ENCODE data around the gene PNMA3. TPM values are rescaled to one million over a fixed set of nuclear protein-coding genes. Genes with fewer than 3 reads are reported as not detected.

Gene PNMA3
- total RNA-seq, 6 experiments from 2014 or later = not detected

DNA sequence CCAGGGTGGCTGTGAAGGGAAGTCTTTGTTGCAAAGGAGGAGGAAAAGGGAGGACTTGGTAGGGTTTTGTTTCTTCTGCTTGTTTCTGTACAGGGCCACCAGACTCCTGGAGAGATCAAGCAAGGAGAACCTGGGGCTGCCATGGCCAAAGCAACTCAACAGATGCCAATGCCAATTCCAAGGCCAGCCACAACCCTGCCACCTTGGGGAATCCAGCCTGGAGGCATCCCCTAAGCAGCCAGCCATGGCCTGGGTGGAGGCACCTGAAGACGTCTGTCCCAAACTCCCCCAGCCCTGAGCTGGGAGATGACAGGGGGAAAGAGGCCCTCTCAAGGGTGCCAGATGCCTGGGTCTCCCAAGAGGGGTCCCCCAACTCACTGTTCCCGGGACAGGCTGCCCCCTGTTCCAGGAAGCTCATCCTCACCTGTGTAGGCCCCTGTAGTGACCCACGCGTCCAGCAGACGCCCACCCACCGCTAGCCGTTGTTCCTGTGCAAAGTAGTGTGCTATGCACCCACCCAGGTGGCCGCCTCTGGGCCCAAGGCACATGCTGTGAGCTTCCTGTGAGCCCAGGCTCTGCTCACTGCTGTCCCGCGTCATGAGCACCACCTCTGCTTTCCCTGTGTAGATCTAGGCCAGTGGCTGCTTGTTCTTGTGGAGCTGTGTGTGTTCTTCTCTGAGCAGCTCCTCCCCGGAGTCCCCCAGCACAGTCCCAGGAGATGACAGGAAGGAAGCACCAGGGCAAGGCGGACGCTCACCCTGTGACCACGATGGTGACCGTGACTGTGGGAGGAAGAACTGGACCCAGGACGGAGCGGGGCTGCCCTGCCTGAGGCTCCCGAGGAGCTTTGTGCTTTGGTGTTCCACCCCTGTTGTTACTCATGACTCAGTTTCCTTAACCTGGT lies 3.2 kb downstream of the PNMA3 start:
- Mint-ChIP-seq H3K4me3 (no peak overlapping the region), H3K27me3 (ENCODE audit: insufficient read depth) (peaks cover 13% of the 10 kb centered on the region), H3K9me3 (no peaks in the 10 kb centered on the region), H3K36me3 (ENCODE audit: low read depth) (no peaks in the 10 kb centered on the region), H3K27ac (no peak overlapping the region), H3K4me1 (ENCODE audit: low read depth) (peaks cover 14% of the 10 kb centered on the region)
- no peak for DNase-seq
- TF ChIP-seq, protein P1, sequence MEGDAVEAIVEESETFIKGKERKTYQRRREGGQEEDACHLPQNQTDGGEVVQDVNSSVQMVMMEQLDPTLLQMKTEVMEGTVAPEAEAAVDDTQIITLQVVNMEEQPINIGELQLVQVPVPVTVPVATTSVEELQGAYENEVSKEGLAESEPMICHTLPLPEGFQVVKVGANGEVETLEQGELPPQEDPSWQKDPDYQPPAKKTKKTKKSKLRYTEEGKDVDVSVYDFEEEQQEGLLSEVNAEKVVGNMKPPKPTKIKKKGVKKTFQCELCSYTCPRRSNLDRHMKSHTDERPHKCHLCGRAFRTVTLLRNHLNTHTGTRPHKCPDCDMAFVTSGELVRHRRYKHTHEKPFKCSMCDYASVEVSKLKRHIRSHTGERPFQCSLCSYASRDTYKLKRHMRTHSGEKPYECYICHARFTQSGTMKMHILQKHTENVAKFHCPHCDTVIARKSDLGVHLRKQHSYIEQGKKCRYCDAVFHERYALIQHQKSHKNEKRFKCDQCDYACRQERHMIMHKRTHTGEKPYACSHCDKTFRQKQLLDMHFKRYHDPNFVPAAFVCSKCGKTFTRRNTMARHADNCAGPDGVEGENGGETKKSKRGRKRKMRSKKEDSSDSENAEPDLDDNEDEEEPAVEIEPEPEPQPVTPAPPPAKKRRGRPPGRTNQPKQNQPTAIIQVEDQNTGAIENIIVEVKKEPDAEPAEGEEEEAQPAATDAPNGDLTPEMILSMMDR (IDR thresholded peaks at IDR 0.05) = no peak

DNA sequence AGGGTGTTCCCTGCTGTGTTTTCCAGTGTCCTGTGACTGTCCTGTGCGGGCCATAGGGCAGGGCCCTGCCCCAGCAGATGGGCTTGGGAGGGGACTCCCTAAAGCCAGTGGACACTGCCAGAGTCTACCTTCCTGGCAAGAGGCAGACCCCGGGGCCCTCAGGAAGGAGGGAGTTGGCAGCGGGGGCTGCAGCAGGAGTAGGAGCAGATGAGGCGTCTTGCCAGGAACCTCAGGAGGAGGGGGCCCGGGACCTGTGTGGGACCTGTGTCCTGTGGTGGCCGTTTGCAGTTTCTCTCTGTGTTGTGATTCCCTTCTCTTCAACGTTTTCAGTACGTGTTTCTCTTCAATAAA lies 3.8 kb downstream of the PNMA3 start:
- H3K27ac Mint-ChIP-seq = no peak overlapping the region
- no peak for DNase-seq
- peaks cover 13% of the 10 kb centered on the region for H3K27me3 Mint-ChIP-seq (ENCODE audit: insufficient read depth)
- H3K4me3 Mint-ChIP-seq = no peak overlapping the region
- TF ChIP-seq, protein P1 (IDR thresholded peaks at IDR 0.05) = no peak
- no peaks in the 10 kb centered on the region for H3K36me3 Mint-ChIP-seq (ENCODE audit: low read depth)
- H3K9me3 Mint-ChIP-seq = no peaks in the 10 kb centered on the region
- H3K4me1 Mint-ChIP-seq (ENCODE audit: low read depth) = peaks cover 15% of the 10 kb centered on the region

DNA sequence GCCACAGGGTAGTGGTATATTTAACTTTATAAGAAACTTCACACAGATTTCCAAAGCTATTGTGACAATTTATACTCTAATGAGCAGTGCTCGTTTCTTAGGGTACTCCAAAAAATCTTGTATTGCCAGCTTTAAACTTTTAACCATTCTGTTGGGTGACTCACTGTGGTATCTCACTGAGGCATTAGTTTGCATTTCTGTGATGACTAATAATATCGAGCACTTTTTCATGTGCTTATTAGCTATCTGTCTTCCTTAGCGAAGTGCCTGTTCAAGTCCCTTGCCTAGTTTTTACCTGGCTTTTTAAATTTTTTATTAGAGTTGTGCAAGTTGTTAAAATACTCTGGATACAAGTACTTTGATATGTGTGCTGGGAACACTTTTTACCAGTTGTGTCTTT lies 5.5 kb downstream of the PNMA3 start:
- Mint-ChIP-seq H3K9me3 (no peaks in the 10 kb centered on the region), H3K36me3 (ENCODE audit: low read depth) (no peaks in the 10 kb centered on the region), H3K27me3 (ENCODE audit: insufficient read depth) (peaks cover 13% of the 10 kb centered on the region), H3K27ac (no peak overlapping the region; the same call in 1 of the 2 replicates), H3K4me1 (ENCODE audit: low read depth) (peaks cover 23% of the 10 kb centered on the region), H3K4me3 (no peak overlapping the region; the same call in 1 of the 2 replicates)
- TF ChIP-seq, protein P1 (IDR thresholded peaks at IDR 0.05) = no peak
- peak; percentile 65 for DNase-seq

DNA sequence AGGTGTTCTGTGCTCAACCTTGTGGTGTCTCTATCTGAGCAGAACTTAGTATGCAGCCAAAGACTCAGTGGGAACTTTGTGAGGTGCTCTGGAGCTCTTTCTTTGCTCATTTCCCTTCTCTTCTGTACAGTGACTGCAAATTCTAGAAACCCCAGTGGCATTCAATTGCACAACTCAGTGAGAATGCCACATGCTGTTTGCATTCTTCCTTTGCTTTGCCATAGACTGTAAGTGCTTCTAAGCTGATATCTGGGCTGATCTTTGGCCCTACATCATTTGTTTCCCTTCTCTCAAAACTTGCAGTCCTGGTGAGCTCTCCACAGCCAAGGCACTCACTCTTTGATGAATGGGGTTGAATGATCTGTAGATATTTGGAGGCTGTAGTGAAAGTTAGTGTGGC lies 7.0 kb downstream of the PNMA3 start:
- TF ChIP-seq, protein P1 (IDR thresholded peaks at IDR 0.05) = no peak
- Mint-ChIP-seq H3K27me3 (ENCODE audit: insufficient read depth) (peaks cover 2% of the 10 kb centered on the region), H3K27ac (peak overlapping the region; percentile 14; the same call in 1 of the 2 replicates), H3K9me3 (no peaks in the 10 kb centered on the region), H3K4me1 (ENCODE audit: low read depth) (peaks cover 23% of the 10 kb centered on the region), H3K36me3 (ENCODE audit: low read depth) (no peaks in the 10 kb centered on the region), H3K4me3 (no peak overlapping the region)
- peak; percentile 14 for DNase-seq

DNA sequence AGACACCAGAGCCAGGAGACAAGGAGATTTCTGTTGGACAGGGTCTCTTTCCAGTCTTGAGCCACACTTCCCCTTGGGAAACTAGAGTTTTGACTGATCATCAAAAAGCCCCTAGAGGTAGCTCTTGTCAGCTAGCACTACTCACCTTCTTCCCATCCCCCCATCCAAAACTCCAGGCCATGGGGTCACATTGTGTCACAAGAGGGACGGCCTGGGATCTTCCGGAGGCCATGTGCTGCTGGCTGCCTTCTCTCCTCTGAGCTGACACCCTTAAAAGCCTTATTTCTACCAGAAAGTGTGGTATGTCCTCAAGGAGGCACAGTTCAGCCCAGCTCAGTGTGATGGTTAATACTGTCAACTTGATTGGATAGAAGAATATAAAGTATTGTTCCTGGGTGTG lies 7.8 kb downstream of the PNMA3 start:
- Mint-ChIP-seq H3K36me3 (ENCODE audit: low read depth) (no peaks in the 10 kb centered on the region), H3K9me3 (no peaks in the 10 kb centered on the region), H3K27me3 (ENCODE audit: insufficient read depth) (peaks cover 2% of the 10 kb centered on the region), H3K4me3 (no peak overlapping the region), H3K27ac (no peak overlapping the region), H3K4me1 (ENCODE audit: low read depth) (peaks cover 23% of the 10 kb centered on the region)
- TF ChIP-seq, protein P1 (IDR thresholded peaks at IDR 0.05) = no peak
- DNase-seq = no peak
